ENCODE results near the gene FAM228A.

Gene FAM228A

DNA sequence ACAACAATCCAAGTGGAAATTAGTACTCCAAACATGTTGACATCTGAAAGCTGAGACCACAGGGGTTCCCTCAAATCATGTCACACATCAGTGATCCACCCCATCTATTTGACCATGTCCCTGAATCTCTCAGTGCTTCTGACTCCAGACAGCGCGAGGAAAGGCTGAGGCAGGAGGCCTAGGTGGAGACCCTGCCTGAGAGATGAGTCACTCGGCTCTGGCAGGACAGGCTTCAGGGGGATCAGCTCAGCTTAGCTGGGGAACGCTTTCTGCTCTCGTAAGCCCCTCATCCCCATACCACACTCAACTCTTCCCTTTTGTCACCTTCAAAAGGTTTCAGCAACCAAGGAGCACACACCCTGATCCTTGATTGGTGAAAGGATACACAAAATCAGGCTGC lies 5.8 kb upstream of the FAM228A start:
- no peak for TF ChIP-seq CTCF (IDR thresholded peaks at IDR 0.05; ENCODE audit: insufficient read depth, low read depth, low read length, missing control alignments)
- no peak overlapping the region for H3K4me3 ChIP-seq (ENCODE audit: low read depth, low read length)
- DNase-seq (ENCODE audit: low read depth) = no peak

DNA sequence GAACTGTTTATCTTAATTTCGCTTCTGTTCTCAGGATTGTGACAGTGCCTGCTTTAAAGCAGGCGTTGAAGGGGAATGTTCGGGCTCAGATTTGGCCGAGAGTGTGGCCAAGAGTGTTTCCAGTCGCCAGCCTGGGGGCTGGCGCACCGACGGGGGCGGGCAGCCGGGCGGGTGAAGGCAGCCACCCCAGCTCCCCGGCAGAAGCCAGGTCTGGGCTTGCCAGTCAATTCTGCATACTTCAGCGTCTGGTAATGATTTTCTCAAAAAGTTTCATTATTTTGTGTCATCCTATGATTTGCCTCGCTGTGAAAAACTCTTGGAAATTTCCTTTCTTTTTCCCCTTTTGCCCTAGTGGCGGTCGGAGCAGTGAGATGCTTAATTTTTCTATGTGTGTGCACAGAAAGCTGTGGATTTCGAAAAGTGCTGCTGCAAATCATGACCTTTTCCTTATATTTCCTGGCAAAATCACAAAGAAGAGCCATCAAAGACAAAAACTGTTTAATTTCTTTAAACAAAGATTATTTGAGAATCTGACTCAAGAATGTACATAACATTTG lies 856 bp downstream of the FAM228A start:
- DNase-seq (ENCODE audit: low read depth) = no peak
- no peak for TF ChIP-seq CTCF (IDR thresholded peaks at IDR 0.05; ENCODE audit: insufficient read depth, low read depth, low read length, missing control alignments)
- H3K4me3 ChIP-seq (ENCODE audit: low read depth, low read length) = no peak overlapping the region

- TF ChIP-seq CTCF (IDR thresholded peaks at IDR 0.05; ENCODE audit: insufficient read depth, low read depth, low read length, missing control alignments) = no peak
- no peak for DNase-seq (ENCODE audit: low read depth)
- H3K4me3 ChIP-seq (ENCODE audit: low read depth, low read length) = no peak overlapping the region
Observed at GRCh38 chr2:24176326-24176725, 1.5 kb downstream of the FAM228A start.

DNA sequence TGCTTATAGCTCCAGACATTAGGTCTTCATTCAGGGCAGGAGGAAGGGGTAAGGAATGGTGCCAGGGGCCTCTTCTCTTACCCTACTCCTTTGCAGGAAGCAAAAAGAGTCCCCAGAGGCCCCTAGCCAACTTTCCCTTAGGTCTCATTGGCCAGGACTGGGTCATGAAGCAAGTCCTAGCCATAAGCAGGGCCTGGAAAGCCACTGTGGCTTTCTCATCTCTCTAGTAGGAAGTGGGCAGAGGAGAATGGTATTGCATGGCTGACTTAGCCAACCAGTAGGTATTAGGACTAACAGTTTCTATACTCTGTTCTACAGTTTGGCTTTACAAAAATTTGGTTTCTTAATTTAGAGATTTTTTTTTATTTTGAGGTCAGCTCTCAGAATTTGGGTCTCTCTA lies 4.8 kb downstream of the FAM228A start:
- TF ChIP-seq CTCF (IDR thresholded peaks at IDR 0.05; ENCODE audit: insufficient read depth, low read depth, low read length, missing control alignments) = no peak
- DNase-seq (ENCODE audit: low read depth) = peak; percentile 20
- H3K4me3 ChIP-seq (ENCODE audit: low read depth, low read length) = no peak overlapping the region

DNA sequence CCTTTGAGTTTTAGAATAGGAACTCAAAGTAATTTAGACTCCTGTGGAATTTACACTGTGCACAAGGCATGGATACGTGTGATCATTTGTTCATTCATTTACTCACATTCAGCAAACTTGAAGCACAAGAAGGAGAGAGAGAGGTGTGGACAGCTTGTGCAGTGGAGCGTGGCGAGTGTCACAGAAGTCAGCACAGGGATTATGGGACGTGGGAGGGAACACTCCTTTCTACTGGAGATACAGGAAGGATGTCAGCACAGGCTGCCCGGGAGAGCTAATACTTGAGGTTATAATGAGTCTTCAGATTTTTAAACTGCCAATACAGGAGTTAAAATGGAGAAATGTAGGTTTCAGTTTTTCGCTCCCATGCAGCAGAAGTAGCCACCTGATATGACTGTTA lies 7.0 kb downstream of the FAM228A start:
- H3K4me3 ChIP-seq (ENCODE audit: low read depth, low read length) = no peak overlapping the region
- TF ChIP-seq CTCF (IDR thresholded peaks at IDR 0.05; ENCODE audit: insufficient read depth, low read depth, low read length, missing control alignments) = no peak
- no peak for DNase-seq (ENCODE audit: low read depth)

- H3K4me3 ChIP-seq (ENCODE audit: low read depth, low read length) = no peak overlapping the region
- TF ChIP-seq CTCF (IDR thresholded peaks at IDR 0.05; ENCODE audit: insufficient read depth, low read depth, low read length, missing control alignments) = no peak
- no peak for DNase-seq (ENCODE audit: low read depth)
Observed at GRCh38 chr2:24182507-24182906, 7.7 kb downstream of the FAM228A start.

- TF ChIP-seq CTCF (IDR thresholded peaks at IDR 0.05; ENCODE audit: insufficient read depth, low read depth, low read length, missing control alignments) = no peak
- H3K4me3 ChIP-seq (ENCODE audit: low read depth, low read length) = no peak overlapping the region
- DNase-seq (ENCODE audit: low read depth) = no peak
Observed at GRCh38 chr2:24183366-24184069, 8.7 kb downstream of the FAM228A start.
